Measurements from ENCODE around the gene PTPRU. TPM values are rescaled to one million over a fixed set of nuclear protein-coding genes. Genes with fewer than 3 reads are reported as not detected.
"Not testable (repeated sequence)": the region's sequence is repeated elsewhere in the genome, so short reads cannot be mapped to it uniquely, and the experiment has no call there.

Gene PTPRU
- total RNA-seq, 2 donors from 2014 or later: 28.7 to 47.8 TPM

- Histone ChIP-seq H3K9me3 (no peaks in the 10 kb centered on the region), H3K27ac (no peak overlapping the region), H3K36me3 (peaks cover 7% of the 10 kb centered on the region), H3K4me3 (no peak overlapping the region), H3K4me1 (ENCODE audit: control insufficient read depth in 1 of 2, low read depth in 2 of 2) (no peaks in the 10 kb centered on the region), H3K27me3 (replicated peaks; ENCODE audit: insufficient read depth) (no peaks in the 10 kb centered on the region)
- DNase-seq (ENCODE audit: low spot score) (no peak), ATAC-seq (ENCODE audit: insufficient number of reproducible peaks, low FRiP score, low read depth) (no peak)
- TF ChIP-seq CTCF (IDR thresholded peaks at IDR 0.05): no peak
Measured at GRCh38 chr1:29291756-29292155, 55.4 kb downstream of the PTPRU start.

GRCh38 chr1:29292344-29292743, 56.0 kb downstream of the PTPRU start:
- no peak overlapping the region for H3K27ac ChIP-seq
- peaks cover 10% of the 10 kb centered on the region for H3K36me3 ChIP-seq
- H3K4me3 ChIP-seq: no peak overlapping the region
- no peaks in the 10 kb centered on the region for H3K4me1 ChIP-seq (ENCODE audit: control insufficient read depth in 1 of 2, low read depth in 2 of 2)
- TF ChIP-seq CTCF (IDR thresholded peaks at IDR 0.05): no peak
- no peak for DNase-seq (ENCODE audit: low spot score)
- no peaks in the 10 kb centered on the region for H3K9me3 ChIP-seq
- ATAC-seq (ENCODE audit: insufficient number of reproducible peaks, low FRiP score, low read depth): no peak
- no peaks in the 10 kb centered on the region for H3K27me3 ChIP-seq (replicated peaks; ENCODE audit: insufficient read depth)

- no peaks in the 10 kb centered on the region for H3K4me1 ChIP-seq (ENCODE audit: control insufficient read depth in 1 of 2, low read depth in 2 of 2)
- no peak overlapping the region for H3K4me3 ChIP-seq
- DNase-seq (ENCODE audit: low spot score): no peak
- H3K27ac ChIP-seq: no peak overlapping the region
- ATAC-seq (ENCODE audit: insufficient number of reproducible peaks, low FRiP score, low read depth): no peak
- no peak for TF ChIP-seq CTCF (IDR thresholded peaks at IDR 0.05)
- no peaks in the 10 kb centered on the region for H3K9me3 ChIP-seq
- no peaks in the 10 kb centered on the region for H3K27me3 ChIP-seq (replicated peaks; ENCODE audit: insufficient read depth)
- peaks cover 20% of the 10 kb centered on the region for H3K36me3 ChIP-seq
Measured at GRCh38 chr1:29297450-29297849, 61.1 kb downstream of the PTPRU start.

GRCh38 chr1:29298246-29298645, 61.9 kb downstream of the PTPRU start:
- Histone ChIP-seq H3K27ac (no peak overlapping the region), H3K36me3 (peaks cover 20% of the 10 kb centered on the region), H3K27me3 (replicated peaks; ENCODE audit: insufficient read depth) (no peaks in the 10 kb centered on the region), H3K4me1 (ENCODE audit: control insufficient read depth in 1 of 2, low read depth in 2 of 2) (no peaks in the 10 kb centered on the region), H3K9me3 (no peaks in the 10 kb centered on the region), H3K4me3 (no peak overlapping the region)
- no peak for TF ChIP-seq CTCF (IDR thresholded peaks at IDR 0.05)
- no peak for DNase-seq (ENCODE audit: low spot score)
- ATAC-seq (ENCODE audit: insufficient number of reproducible peaks, low FRiP score, low read depth): no peak

- H3K27ac ChIP-seq: no peak overlapping the region
- H3K9me3 ChIP-seq: no peaks in the 10 kb centered on the region
- peaks cover 21% of the 10 kb centered on the region for H3K36me3 ChIP-seq
- H3K4me1 ChIP-seq (ENCODE audit: control insufficient read depth in 1 of 2, low read depth in 2 of 2): no peaks in the 10 kb centered on the region
- no peak overlapping the region for H3K4me3 ChIP-seq
- no peak for ATAC-seq (ENCODE audit: insufficient number of reproducible peaks, low FRiP score, low read depth)
- no peak for TF ChIP-seq CTCF (IDR thresholded peaks at IDR 0.05)
- no peak for DNase-seq (ENCODE audit: low spot score)
- H3K27me3 ChIP-seq (replicated peaks; ENCODE audit: insufficient read depth): no peaks in the 10 kb centered on the region
Measured at GRCh38 chr1:29299446-29299845, 63.1 kb downstream of the PTPRU start.

GRCh38 chr1:29301732-29302131, 65.4 kb downstream of the PTPRU start:
- not testable (repeated sequence) for H3K27me3 ChIP-seq (replicated peaks; ENCODE audit: insufficient read depth); H3K4me3 ChIP-seq; ATAC-seq (ENCODE audit: insufficient number of reproducible peaks, low FRiP score, low read depth); DNase-seq (ENCODE audit: low spot score); H3K27ac ChIP-seq; H3K9me3 ChIP-seq; H3K4me1 ChIP-seq (ENCODE audit: control insufficient read depth in 1 of 2, low read depth in 2 of 2)
- H3K36me3 ChIP-seq: peaks cover 35% of the 10 kb centered on the region

All from thoracic aorta (tissue), 2 donors.